Measurements from ENCODE around the gene ANXA7. TPM values are rescaled to one million over a fixed set of nuclear protein-coding genes. Genes with fewer than 3 reads are reported as not detected.

Gene ANXA7
- total RNA-seq, 1 experiment from 2014 or later: 151 TPM

- intact Hi-C loops (cut with micrococcal nuclease; ENCODE audit: unreplicated experiment): no loop called here
Observed at GRCh38 chr10:73439055-73439454, 25.2 kb upstream of the ANXA7 start.

GRCh38 chr10:73433538-73433867, 19.6 kb upstream of the ANXA7 start, which contains the start of gene MSS51:
Gene MSS51 (minus strand): TSS chr10:73433561. CDS start chr10:73428284, 5,277 bp downstream.
- Histone ChIP-seq H3K9me3 (ENCODE audit: low read depth, low read length, poor library complexity, severe bottlenecking) (no peaks in the 10 kb centered on the region), H3K36me3 (ENCODE audit: insufficient read depth, low read length, poor library complexity, severe bottlenecking) (peaks cover 31% of the 10 kb centered on the region), H3K27ac (ENCODE audit: low read depth, low read length, poor library complexity, severe bottlenecking) (no peak within 1 kb of the TSS), H3K4me1 (ENCODE audit: insufficient read depth, low read length, poor library complexity, severe bottlenecking) (no peaks in the 10 kb centered on the region), H3K27me3 (replicated peaks; ENCODE audit: insufficient read depth, low read depth, low read length, poor library complexity) (no peaks in the 10 kb centered on the region), H3K4me3 (ENCODE audit: low read depth, low read length, poor library complexity, severe bottlenecking) (no peak within 1 kb of the TSS)
- ChIA-PET POLR2A (ENCODE audit: low non-redundant PET) (no interaction called here), CTCF (no interaction called here)
- TF ChIP-seq CTCF (conservative IDR thresholded peaks at IDR 0.05; ENCODE audit: low read depth, low read length) (no peak), EZH2 (IDR thresholded peaks at IDR 0.05; ENCODE audit: borderline replicate concordance, low read depth, low read length, poor library complexity, severe bottlenecking) (no peak)
- no peak for DNase-seq (ENCODE audit: low spot score)
- BruUV-seq (replicated peaks): no TSS peak
- intact Hi-C loops (cut with micrococcal nuclease; ENCODE audit: unreplicated experiment): no loop called here

More at GRCh38 chr10:73439055-73439454, 25.2 kb upstream of the ANXA7 start:
- CTCF ChIA-PET: no interaction called here
- no peak for TF ChIP-seq EZH2 (IDR thresholded peaks at IDR 0.05; ENCODE audit: borderline replicate concordance, low read depth, low read length, poor library complexity, severe bottlenecking)
- peaks cover 27% of the 10 kb centered on the region for H3K36me3 ChIP-seq (ENCODE audit: insufficient read depth, low read length, poor library complexity, severe bottlenecking)
- no peak overlapping the region for H3K4me3 ChIP-seq (ENCODE audit: low read depth, low read length, poor library complexity, severe bottlenecking)
- no peaks in the 10 kb centered on the region for H3K9me3 ChIP-seq (ENCODE audit: low read depth, low read length, poor library complexity, severe bottlenecking)
- no TSS peak for BruUV-seq (replicated peaks)
- H3K27ac ChIP-seq (ENCODE audit: low read depth, low read length, poor library complexity, severe bottlenecking): no peak overlapping the region
- no peaks in the 10 kb centered on the region for H3K4me1 ChIP-seq (ENCODE audit: insufficient read depth, low read length, poor library complexity, severe bottlenecking)
- H3K27me3 ChIP-seq (replicated peaks; ENCODE audit: insufficient read depth, low read depth, low read length, poor library complexity): no peaks in the 10 kb centered on the region
- POLR2A ChIA-PET (ENCODE audit: low non-redundant PET): no interaction called here
- DNase-seq (ENCODE audit: low spot score): no peak

- no peaks in the 10 kb centered on the region for H3K4me1 ChIP-seq (ENCODE audit: insufficient read depth, low read length, poor library complexity, severe bottlenecking)
- intact Hi-C loops (cut with micrococcal nuclease; ENCODE audit: unreplicated experiment): no loop called here
- POLR2A ChIA-PET (ENCODE audit: low non-redundant PET): no interaction called here
- no peak overlapping the region for H3K4me3 ChIP-seq (ENCODE audit: low read depth, low read length, poor library complexity, severe bottlenecking)
- no TSS peak for BruUV-seq (replicated peaks)
- TF ChIP-seq EZH2 (IDR thresholded peaks at IDR 0.05; ENCODE audit: borderline replicate concordance, low read depth, low read length, poor library complexity, severe bottlenecking) (no peak), CTCF (conservative IDR thresholded peaks at IDR 0.05; ENCODE audit: low read depth, low read length) (no peak)
- no peaks in the 10 kb centered on the region for H3K9me3 ChIP-seq (ENCODE audit: low read depth, low read length, poor library complexity, severe bottlenecking)
- H3K27me3 ChIP-seq (replicated peaks; ENCODE audit: insufficient read depth, low read depth, low read length, poor library complexity): no peaks in the 10 kb centered on the region
- H3K27ac ChIP-seq (ENCODE audit: low read depth, low read length, poor library complexity, severe bottlenecking): no peak overlapping the region
- H3K36me3 ChIP-seq (ENCODE audit: insufficient read depth, low read length, poor library complexity, severe bottlenecking): peaks cover 28% of the 10 kb centered on the region
- CTCF ChIA-PET: no interaction called here
- DNase-seq (ENCODE audit: low spot score): no peak
Observed at GRCh38 chr10:73432646-73433537, 19.0 kb upstream of the ANXA7 start.
